Lower leg skin (tissue), 3 donors: ENCODE data around the gene SLC9A9.

Source experiments
- CTCF ChIP-seq, 3 donors: fragments of 450-650 bp; IDR thresholded peaks; one replicate each; pipeline ENCODE4 v1.5.1; 2016; ENCODE audit warnings: antibody characterized with exemption in 3 of 3, mild to moderate bottlenecking in 3 of 3, moderate library complexity in 2 of 3
- POLR2A ChIP-seq, 2 donors: fragments of 450-650 bp; IDR thresholded peaks; one replicate each; pipeline ENCODE4 v1.6.1; 2016 to 2017; ENCODE audit warnings: antibody characterized with exemption in 2 of 2, mild to moderate bottlenecking in 1 of 2, moderate library complexity in 1 of 2

- TF ChIP-seq CTCF (IDR thresholded peaks at IDR 0.05) = no peak
- TF ChIP-seq POLR2A (IDR thresholded peaks at IDR 0.05) = no peak
Measured at GRCh38 chr3:143574933-143575332, 273.3 kb downstream of the SLC9A9 start.
